ENCODE results near the gene RUSC2.
"Not testable (repeated sequence)": the region's sequence is repeated elsewhere in the genome, so short reads cannot be mapped to it uniquely, and the experiment has no call there.

The RUSC2 gene

GRCh38 chr9:35464141-35465025, 25.5 kb upstream of the RUSC2 start:
- no peak overlapping the region for H3K4me3 ChIP-seq (ENCODE audit: low read depth, low read length)
- no peak for TF ChIP-seq CTCF (IDR thresholded peaks at IDR 0.05; ENCODE audit: low read depth, low read length)
- DNase-seq (ENCODE audit: low read depth, low spot score), result no peak
- in situ Hi-C loops (cut with HindIII; ENCODE audit: low sequenced_read_pairs), result no loop called here

- in situ Hi-C loops (cut with HindIII; ENCODE audit: low sequenced_read_pairs), result no loop called here
- H3K4me3 ChIP-seq (ENCODE audit: low read depth, low read length), result no peak overlapping the region
- no peak for TF ChIP-seq CTCF (IDR thresholded peaks at IDR 0.05; ENCODE audit: low read depth, low read length)
- no peak for DNase-seq (ENCODE audit: low read depth, low spot score)
Measured at GRCh38 chr9:35470340-35470739, 19.6 kb upstream of the RUSC2 start.

- H3K4me3 ChIP-seq (ENCODE audit: low read depth, low read length), result no peak overlapping the region
- in situ Hi-C loops (cut with HindIII; ENCODE audit: low sequenced_read_pairs), result no loop called here
- peak; percentile 50 for DNase-seq (ENCODE audit: low read depth, low spot score)
- no peak for TF ChIP-seq CTCF (IDR thresholded peaks at IDR 0.05; ENCODE audit: low read depth, low read length)
Measured at GRCh38 chr9:35470894-35471293, 19.0 kb upstream of the RUSC2 start.

GRCh38 chr9:35476596-35476995, 13.3 kb upstream of the RUSC2 start:
- DNase-seq (ENCODE audit: low read depth, low spot score), result no peak
- no peak overlapping the region for H3K4me3 ChIP-seq (ENCODE audit: low read depth, low read length)
- in situ Hi-C loops (cut with HindIII; ENCODE audit: low sequenced_read_pairs), result no loop called here
- TF ChIP-seq CTCF (IDR thresholded peaks at IDR 0.05; ENCODE audit: low read depth, low read length), result no peak

- peak; percentile 86 for TF ChIP-seq CTCF (IDR thresholded peaks at IDR 0.05; ENCODE audit: low read depth, low read length)
- H3K4me3 ChIP-seq (ENCODE audit: low read depth, low read length); in situ Hi-C loops (cut with HindIII; ENCODE audit: low sequenced_read_pairs): not testable (repeated sequence)
- DNase-seq (ENCODE audit: low read depth, low spot score), result peak; percentile 87
Measured at GRCh38 chr9:35477211-35477855, 12.6 kb upstream of the RUSC2 start.

GRCh38 chr9:35478871-35479270, 11.0 kb upstream of the RUSC2 start:
- no peak overlapping the region for H3K4me3 ChIP-seq (ENCODE audit: low read depth, low read length)
- TF ChIP-seq CTCF (IDR thresholded peaks at IDR 0.05; ENCODE audit: low read depth, low read length), result no peak
- in situ Hi-C loops (cut with HindIII; ENCODE audit: low sequenced_read_pairs), result no loop called here
- no peak for DNase-seq (ENCODE audit: low read depth, low spot score)

All from astrocyte of the spinal cord (primary cell).